ENCODE results near the gene PLPPR1. TPM values are rescaled to one million over a fixed set of nuclear protein-coding genes. Genes with fewer than 3 reads are reported as not detected.
"Not testable (repeated sequence)": the region's sequence is repeated elsewhere in the genome, so short reads cannot be mapped to it uniquely, and the experiment has no call there.

PLPPR1 gene
- polyA plus RNA-seq, 2 donors: 0.05 TPM; not detected in 1

GRCh38 chr9:101274971-101275768, 246.6 kb downstream of the PLPPR1 start:
- H3K36me3 ChIP-seq (ENCODE audit: control insufficient read depth in 2 of 2, insufficient read depth in 2 of 2, low read length in 1 of 2): no peaks in the 10 kb centered on the region
- WGBS, 2 donors: 73 to 83% methylated on average over 8 of the region's 8 CpGs
- no peaks in the 10 kb centered on the region for H3K27me3 ChIP-seq (ENCODE audit: control insufficient read depth in 1 of 2, insufficient read depth in 2 of 2, low read length in 2 of 2)
- H3K4me1 ChIP-seq (ENCODE audit: control insufficient read depth in 2 of 2, insufficient read depth in 2 of 2, low read length in 1 of 2): peaks cover 0 to 2% of the 10 kb centered on the region in 2 donors
- H3K4me3 ChIP-seq (ENCODE audit: low read depth in 1 of 2, low read length in 2 of 2): no peak overlapping the region
- no peaks in the 10 kb centered on the region for H3K9me3 ChIP-seq (ENCODE audit: control insufficient read depth in 2 of 2, insufficient read depth in 1 of 2, low read depth in 1 of 2, low read length in 1 of 2)
- no peak overlapping the region for H3K27ac ChIP-seq (ENCODE audit: low read depth in 2 of 2, low read length in 1 of 2)

GRCh38 chr9:101275769-101276250, 247.3 kb downstream of the PLPPR1 start:
- H3K9me3 ChIP-seq (ENCODE audit: control insufficient read depth in 2 of 2, insufficient read depth in 1 of 2, low read depth in 1 of 2, low read length in 1 of 2): no peaks in the 10 kb centered on the region
- H3K4me1 ChIP-seq (ENCODE audit: control insufficient read depth in 2 of 2, insufficient read depth in 2 of 2, low read length in 1 of 2): peaks cover 0 to 2% of the 10 kb centered on the region in 2 donors
- no peaks in the 10 kb centered on the region for H3K36me3 ChIP-seq (ENCODE audit: control insufficient read depth in 2 of 2, insufficient read depth in 2 of 2, low read length in 1 of 2)
- no peaks in the 10 kb centered on the region for H3K27me3 ChIP-seq (ENCODE audit: control insufficient read depth in 1 of 2, insufficient read depth in 2 of 2, low read length in 2 of 2)
- 77 to 80% methylated on average over 6 of the region's 6 CpGs for WGBS, 2 donors
- no peak overlapping the region for H3K27ac ChIP-seq (ENCODE audit: low read depth in 2 of 2, low read length in 1 of 2)
- no peak overlapping the region for H3K4me3 ChIP-seq (ENCODE audit: low read depth in 1 of 2, low read length in 2 of 2)

- H3K27me3 ChIP-seq (ENCODE audit: control insufficient read depth in 1 of 2, insufficient read depth in 2 of 2, low read length in 2 of 2); H3K4me1 ChIP-seq (ENCODE audit: control insufficient read depth in 2 of 2, insufficient read depth in 2 of 2, low read length in 1 of 2); H3K27ac ChIP-seq (ENCODE audit: low read depth in 2 of 2, low read length in 1 of 2); H3K36me3 ChIP-seq (ENCODE audit: control insufficient read depth in 2 of 2, insufficient read depth in 2 of 2, low read length in 1 of 2); H3K4me3 ChIP-seq (ENCODE audit: low read depth in 1 of 2, low read length in 2 of 2); H3K9me3 ChIP-seq (ENCODE audit: control insufficient read depth in 2 of 2, insufficient read depth in 1 of 2, low read depth in 1 of 2, low read length in 1 of 2): not testable (repeated sequence)
- 74 to 83% methylated on average over 11 to 12 of the region's 12 CpGs for WGBS, 2 donors
Measured at GRCh38 chr9:101291043-101291442, 262.5 kb downstream of the PLPPR1 start.

GRCh38 chr9:101299901-101300300, 271.4 kb downstream of the PLPPR1 start:
- Histone ChIP-seq H3K36me3 (ENCODE audit: control insufficient read depth in 2 of 2, insufficient read depth in 2 of 2, low read length in 1 of 2) (no peaks in the 10 kb centered on the region), H3K4me1 (ENCODE audit: control insufficient read depth in 2 of 2, insufficient read depth in 2 of 2, low read length in 1 of 2) (no peaks in the 10 kb centered on the region), H3K27ac (ENCODE audit: low read depth in 2 of 2, low read length in 1 of 2) (no peak overlapping the region), H3K27me3 (ENCODE audit: control insufficient read depth in 1 of 2, insufficient read depth in 2 of 2, low read length in 2 of 2) (no peaks in the 10 kb centered on the region), H3K4me3 (ENCODE audit: low read depth in 1 of 2, low read length in 2 of 2) (no peak overlapping the region), H3K9me3 (ENCODE audit: control insufficient read depth in 2 of 2, insufficient read depth in 1 of 2, low read depth in 1 of 2, low read length in 1 of 2) (no peaks in the 10 kb centered on the region)

GRCh38 chr9:101307051-101307450, 278.5 kb downstream of the PLPPR1 start:
- H3K4me3 ChIP-seq (ENCODE audit: low read depth in 1 of 2, low read length in 2 of 2): no peak overlapping the region
- H3K9me3 ChIP-seq (ENCODE audit: control insufficient read depth in 2 of 2, insufficient read depth in 1 of 2, low read depth in 1 of 2, low read length in 1 of 2): no peaks in the 10 kb centered on the region
- 54 to 63% methylated on average over 3 of the region's 3 CpGs for WGBS, 2 donors
- H3K27me3 ChIP-seq (ENCODE audit: control insufficient read depth in 1 of 2, insufficient read depth in 2 of 2, low read length in 2 of 2): no peaks in the 10 kb centered on the region
- peaks cover 0 to 7% of the 10 kb centered on the region in 2 donors for H3K4me1 ChIP-seq (ENCODE audit: control insufficient read depth in 2 of 2, insufficient read depth in 2 of 2, low read length in 1 of 2)
- no peaks in the 10 kb centered on the region for H3K36me3 ChIP-seq (ENCODE audit: control insufficient read depth in 2 of 2, insufficient read depth in 2 of 2, low read length in 1 of 2)
- H3K27ac ChIP-seq (ENCODE audit: low read depth in 2 of 2, low read length in 1 of 2): no peak overlapping the region

- Histone ChIP-seq H3K4me1 (ENCODE audit: control insufficient read depth in 2 of 2, insufficient read depth in 2 of 2, low read length in 1 of 2) (peaks cover 0 to 7% of the 10 kb centered on the region in 2 donors), H3K9me3 (ENCODE audit: control insufficient read depth in 2 of 2, insufficient read depth in 1 of 2, low read depth in 1 of 2, low read length in 1 of 2) (no peaks in the 10 kb centered on the region), H3K27me3 (ENCODE audit: control insufficient read depth in 1 of 2, insufficient read depth in 2 of 2, low read length in 2 of 2) (no peaks in the 10 kb centered on the region), H3K4me3 (ENCODE audit: low read depth in 1 of 2, low read length in 2 of 2) (no peak overlapping the region), H3K27ac (ENCODE audit: low read depth in 2 of 2, low read length in 1 of 2) (no peak overlapping the region), H3K36me3 (ENCODE audit: control insufficient read depth in 2 of 2, insufficient read depth in 2 of 2, low read length in 1 of 2) (no peaks in the 10 kb centered on the region)
- 30 to 50% methylated on average over 3 of the region's 3 CpGs for WGBS, 2 donors
Measured at GRCh38 chr9:101307524-101308213, 279.1 kb downstream of the PLPPR1 start.

- no peaks in the 10 kb centered on the region for H3K36me3 ChIP-seq (ENCODE audit: control insufficient read depth in 2 of 2, insufficient read depth in 2 of 2, low read length in 1 of 2)
- H3K27me3 ChIP-seq (ENCODE audit: control insufficient read depth in 1 of 2, insufficient read depth in 2 of 2, low read length in 2 of 2): no peaks in the 10 kb centered on the region
- 72 to 75% methylated on average over 8 of the region's 8 CpGs for WGBS, 2 donors
- H3K9me3 ChIP-seq (ENCODE audit: control insufficient read depth in 2 of 2, insufficient read depth in 1 of 2, low read depth in 1 of 2, low read length in 1 of 2): no peaks in the 10 kb centered on the region
- H3K27ac ChIP-seq (ENCODE audit: low read depth in 2 of 2, low read length in 1 of 2): no peak overlapping the region
- peaks cover 0 to 7% of the 10 kb centered on the region in 2 donors for H3K4me1 ChIP-seq (ENCODE audit: control insufficient read depth in 2 of 2, insufficient read depth in 2 of 2, low read length in 1 of 2)
- no peak overlapping the region for H3K4me3 ChIP-seq (ENCODE audit: low read depth in 1 of 2, low read length in 2 of 2)
Measured at GRCh38 chr9:101309139-101309538, 280.6 kb downstream of the PLPPR1 start.

GRCh38 chr9:101311191-101311590, 282.7 kb downstream of the PLPPR1 start:
- WGBS, 2 donors: 26 to 29% methylated on average over 2 of the region's 2 CpGs
- no peaks in the 10 kb centered on the region for H3K27me3 ChIP-seq (ENCODE audit: control insufficient read depth in 1 of 2, insufficient read depth in 2 of 2, low read length in 2 of 2)
- no peaks in the 10 kb centered on the region for H3K36me3 ChIP-seq (ENCODE audit: control insufficient read depth in 2 of 2, insufficient read depth in 2 of 2, low read length in 1 of 2)
- no peaks in the 10 kb centered on the region for H3K9me3 ChIP-seq (ENCODE audit: control insufficient read depth in 2 of 2, insufficient read depth in 1 of 2, low read depth in 1 of 2, low read length in 1 of 2)
- no peak overlapping the region for H3K4me3 ChIP-seq (ENCODE audit: low read depth in 1 of 2, low read length in 2 of 2)
- H3K4me1 ChIP-seq (ENCODE audit: control insufficient read depth in 2 of 2, insufficient read depth in 2 of 2, low read length in 1 of 2): peaks cover 0 to 7% of the 10 kb centered on the region in 2 donors
- H3K27ac ChIP-seq (ENCODE audit: low read depth in 2 of 2, low read length in 1 of 2): no peak overlapping the region

- WGBS, 2 donors: 21 to 24% methylated on average over 4 of the region's 4 CpGs
- no peaks in the 10 kb centered on the region for H3K36me3 ChIP-seq (ENCODE audit: control insufficient read depth in 2 of 2, insufficient read depth in 2 of 2, low read length in 1 of 2)
- H3K9me3 ChIP-seq (ENCODE audit: control insufficient read depth in 2 of 2, insufficient read depth in 1 of 2, low read depth in 1 of 2, low read length in 1 of 2): no peaks in the 10 kb centered on the region
- no peaks in the 10 kb centered on the region for H3K27me3 ChIP-seq (ENCODE audit: control insufficient read depth in 1 of 2, insufficient read depth in 2 of 2, low read length in 2 of 2)
- no peak overlapping the region for H3K4me3 ChIP-seq (ENCODE audit: low read depth in 1 of 2, low read length in 2 of 2)
- H3K27ac ChIP-seq (ENCODE audit: low read depth in 2 of 2, low read length in 1 of 2): no peak overlapping the region
- H3K4me1 ChIP-seq (ENCODE audit: control insufficient read depth in 2 of 2, insufficient read depth in 2 of 2, low read length in 1 of 2): peaks cover 0 to 5% of the 10 kb centered on the region in 2 donors
Measured at GRCh38 chr9:101311758-101312420, 283.4 kb downstream of the PLPPR1 start.
